Retina (tissue), 1 donor: ENCODE results near the gene CEMIP.

Source experiments
- DNase-seq: peaks from one replicate; pipeline ENCODE4 v3.0.0-alpha.2; 2016

Gene CEMIP

GRCh38 chr15:80893777-80894176 lies 114.6 kb downstream of the CEMIP start:
- DNase-seq, result no peak

- no peak for DNase-seq
Measured at GRCh38 chr15:80895091-80895490, 115.9 kb downstream of the CEMIP start.

DNA sequence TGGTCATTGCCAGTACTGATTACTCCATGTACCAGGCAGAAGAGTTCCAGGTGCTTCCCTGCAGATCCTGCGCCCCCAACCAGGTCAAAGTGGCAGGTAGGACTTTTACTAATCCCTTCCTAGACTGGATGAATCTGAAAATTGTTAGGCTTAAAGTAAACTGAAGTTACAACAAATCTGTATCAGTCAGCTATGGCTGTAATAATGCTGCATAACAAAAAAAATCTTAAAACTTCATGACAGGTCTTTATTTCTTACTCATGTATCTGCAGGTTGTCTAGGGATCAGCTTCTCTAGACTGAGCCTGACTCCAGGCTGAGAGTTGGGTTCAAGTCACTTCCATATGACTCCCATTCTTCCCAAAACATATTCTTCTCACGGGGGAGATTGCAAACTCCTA lies 116.8 kb downstream of the CEMIP start:
- DNase-seq, result no peak

DNA sequence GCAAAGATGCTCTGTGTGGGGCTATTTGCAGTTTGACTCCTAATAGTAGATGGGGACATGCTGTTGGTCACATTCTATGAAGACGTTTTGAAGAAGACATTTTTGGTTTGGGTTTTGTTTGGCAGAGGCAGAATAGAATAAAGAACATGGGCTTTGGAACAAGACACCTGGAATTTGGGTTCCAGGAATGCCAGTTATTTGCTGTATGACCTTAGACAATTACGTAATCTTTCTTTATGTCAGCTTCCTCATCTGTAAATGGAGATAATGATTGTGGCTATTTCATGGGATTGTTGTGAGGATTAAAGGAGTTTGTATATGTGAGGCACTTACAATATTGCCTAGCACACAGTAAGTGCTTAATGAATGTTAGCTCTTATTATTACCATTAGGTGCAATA lies 118.9 kb downstream of the CEMIP start:
- DNase-seq, result no peak

DNA sequence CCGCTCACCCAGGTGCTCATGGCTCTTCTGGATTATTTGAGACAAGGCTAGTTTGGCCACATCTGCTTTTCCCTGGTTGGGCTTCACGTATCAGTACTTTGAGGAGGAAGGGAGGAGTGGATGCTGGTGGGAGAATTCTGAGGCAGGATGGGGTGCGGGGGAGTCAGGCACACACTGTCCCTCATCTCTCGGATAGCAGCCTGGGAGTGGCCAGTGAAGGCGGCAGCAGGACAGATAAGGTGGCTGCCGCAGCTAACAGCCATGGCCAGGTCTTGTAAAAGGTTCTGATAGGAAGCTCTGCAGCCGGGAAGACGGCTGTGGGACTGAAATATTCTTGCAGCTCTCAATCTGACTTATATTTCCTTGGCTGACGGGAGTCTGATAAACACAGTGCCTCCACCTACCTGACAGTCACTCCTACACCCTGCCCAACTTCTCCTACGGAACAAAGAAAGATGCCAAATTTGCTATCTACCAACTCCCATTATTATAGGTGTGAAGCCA lies 123.2 kb downstream of the CEMIP start:
- no peak for DNase-seq

DNA sequence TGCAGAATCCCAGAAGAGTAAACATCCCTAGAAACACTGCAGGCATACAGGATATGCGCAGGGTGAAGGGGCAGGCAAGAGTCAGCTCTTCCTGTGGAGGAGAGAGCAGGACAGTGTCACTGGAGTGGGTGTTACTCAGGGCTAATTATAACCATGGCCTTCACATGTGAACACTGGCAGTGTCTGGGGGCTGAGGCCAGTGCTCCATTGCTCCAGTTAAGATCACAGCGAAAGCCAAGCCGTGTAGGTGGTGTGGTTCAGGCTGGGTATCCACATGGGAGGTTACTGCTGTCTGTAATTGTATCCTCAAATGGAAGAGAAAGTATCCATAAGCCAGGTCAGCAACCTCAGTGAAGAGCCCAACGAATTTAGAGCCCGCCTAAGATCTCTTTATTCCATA lies 125.8 kb downstream of the CEMIP start:
- DNase-seq, result no peak

- DNase-seq, result no peak
Measured at GRCh38 chr15:80906159-80906766, 127.1 kb downstream of the CEMIP start.

GRCh38 chr15:80911821-80912220 lies 132.7 kb downstream of the CEMIP start:
- no peak for DNase-seq

DNA sequence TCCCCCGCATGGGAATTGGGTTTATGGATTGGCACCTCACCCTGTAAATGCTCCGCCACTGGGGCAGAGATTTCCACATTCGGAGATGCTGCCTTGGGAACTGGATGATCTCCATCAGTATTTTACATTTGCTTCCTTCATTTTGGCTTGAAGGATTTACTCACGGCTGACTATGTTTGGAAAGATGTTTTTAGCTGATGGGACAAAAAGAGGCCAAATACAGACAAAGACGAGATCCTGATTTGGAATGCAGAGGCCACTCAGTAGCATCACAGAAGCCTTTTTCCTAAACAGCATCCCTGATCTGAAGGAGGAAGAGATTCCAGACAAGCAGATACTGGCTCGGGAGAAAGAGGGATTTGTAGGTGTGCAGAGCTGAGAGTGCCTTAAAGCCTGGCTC lies 133.5 kb downstream of the CEMIP start:
- no peak for DNase-seq

DNA sequence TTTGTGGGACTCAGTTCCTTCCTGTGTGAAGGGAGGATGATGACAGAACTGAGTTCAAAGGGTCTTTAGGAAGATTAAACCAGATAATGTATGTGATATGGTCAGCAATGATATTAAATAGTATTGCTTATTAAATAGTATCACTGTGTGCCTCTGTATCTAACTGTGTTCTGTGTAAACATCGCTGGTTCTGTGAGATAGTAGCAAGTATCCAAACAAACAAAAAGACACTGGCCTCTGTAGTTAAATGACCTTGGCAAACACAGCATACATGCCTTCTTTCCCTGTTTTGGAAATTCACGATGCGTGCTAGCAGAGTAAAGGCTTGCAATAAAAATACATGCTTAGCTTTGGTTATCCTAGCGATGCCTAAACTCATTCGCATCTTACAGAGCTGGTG lies 134.4 kb downstream of the CEMIP start:
- DNase-seq, result no peak

DNA sequence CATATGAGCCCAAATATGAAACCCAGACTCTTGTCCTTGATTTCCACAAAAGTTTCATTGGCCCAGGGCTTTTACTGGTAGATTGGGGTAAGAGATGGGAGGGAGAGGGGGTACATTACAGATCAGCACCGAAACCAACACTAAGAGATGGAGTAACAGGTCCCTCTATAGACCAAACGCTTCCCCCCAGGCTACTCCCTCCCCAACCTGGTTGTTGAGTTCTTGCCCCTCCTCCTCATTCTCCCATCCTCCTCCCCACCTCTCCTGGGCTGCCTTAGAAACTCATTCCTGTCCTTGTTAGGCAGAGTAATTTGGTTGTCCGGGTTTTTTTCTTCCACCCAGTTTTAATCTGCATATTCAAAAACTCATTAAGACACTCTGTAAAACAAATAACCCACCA lies 136.3 kb downstream of the CEMIP start:
- no peak for DNase-seq

GRCh38 chr15:80916056-80916455 lies 136.9 kb downstream of the CEMIP start:
- no peak for DNase-seq

GRCh38 chr15:80918196-80918783 lies 139.1 kb downstream of the CEMIP start:
- DNase-seq, result no peak

GRCh38 chr15:80920271-80920699 lies 141.1 kb downstream of the CEMIP start:
- DNase-seq, result no peak

- no peak for DNase-seq
Measured at GRCh38 chr15:80921736-80922410, 142.7 kb downstream of the CEMIP start.

DNA sequence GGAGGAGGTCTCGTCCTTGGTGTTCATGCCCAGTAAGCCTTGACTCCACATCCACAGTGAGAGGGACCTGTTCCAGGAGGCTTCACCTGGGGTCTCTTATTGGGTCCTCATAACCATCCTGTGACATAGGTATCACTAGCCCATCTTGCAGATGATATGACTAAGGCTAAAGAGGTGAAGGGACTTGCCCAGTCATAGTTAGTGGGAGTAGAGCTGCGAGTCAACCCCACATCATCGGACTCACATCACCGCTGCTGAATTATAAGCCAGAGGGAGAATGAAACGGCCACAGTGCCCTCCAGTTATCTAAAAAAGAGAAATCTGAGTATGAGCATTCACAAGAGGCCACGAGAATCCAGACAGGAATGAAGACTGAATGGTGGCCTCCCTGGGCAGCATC lies 144.5 kb downstream of the CEMIP start:
- no peak for DNase-seq

GRCh38 chr15:80924278-80924677 lies 145.1 kb downstream of the CEMIP start:
- no peak for DNase-seq

DNA sequence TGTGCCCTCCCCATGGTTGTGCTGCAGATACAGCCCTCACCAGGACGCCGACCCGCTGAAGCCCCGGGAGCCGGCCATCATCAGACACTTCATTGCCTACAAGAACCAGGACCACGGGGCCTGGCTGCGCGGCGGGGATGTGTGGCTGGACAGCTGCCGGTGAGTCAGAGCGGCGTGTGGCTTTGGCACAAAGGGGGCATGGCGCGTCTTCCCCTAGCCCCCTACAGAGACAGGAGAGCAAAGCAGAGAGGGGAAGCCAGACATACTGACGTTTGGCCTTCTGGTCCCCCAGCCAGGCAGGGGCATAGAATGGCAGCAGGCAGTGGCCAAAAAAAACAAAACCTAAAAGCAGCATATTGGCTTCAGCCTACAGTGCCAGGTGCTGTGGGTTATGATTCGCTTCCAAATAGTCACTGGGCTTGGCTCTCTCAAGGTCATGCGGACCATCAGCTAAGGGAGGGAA lies 146.5 kb downstream of the CEMIP start:
- DNase-seq, result no peak

- no peak for DNase-seq
Measured at GRCh38 chr15:80926126-80926525, 147.0 kb downstream of the CEMIP start.

DNA sequence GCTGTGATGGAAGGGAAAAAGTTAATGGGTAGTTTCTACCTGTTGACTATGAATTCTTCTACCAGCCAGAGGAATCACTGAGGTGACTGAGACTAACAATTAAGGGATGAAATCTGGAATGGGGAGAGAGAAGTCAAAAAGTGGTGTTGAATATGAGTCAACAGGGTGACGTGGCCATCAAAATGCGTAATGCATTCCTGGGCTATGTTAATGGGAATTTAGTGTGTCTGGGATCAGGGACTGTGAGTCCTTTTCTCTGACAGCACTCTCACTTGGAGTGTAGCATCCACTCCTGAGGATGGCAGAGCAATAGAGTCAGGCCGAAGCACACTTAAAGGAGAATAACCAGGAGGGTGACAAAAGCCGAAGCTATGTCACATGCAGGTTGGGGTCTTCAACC lies 150.1 kb downstream of the CEMIP start:
- no peak for DNase-seq

DNA sequence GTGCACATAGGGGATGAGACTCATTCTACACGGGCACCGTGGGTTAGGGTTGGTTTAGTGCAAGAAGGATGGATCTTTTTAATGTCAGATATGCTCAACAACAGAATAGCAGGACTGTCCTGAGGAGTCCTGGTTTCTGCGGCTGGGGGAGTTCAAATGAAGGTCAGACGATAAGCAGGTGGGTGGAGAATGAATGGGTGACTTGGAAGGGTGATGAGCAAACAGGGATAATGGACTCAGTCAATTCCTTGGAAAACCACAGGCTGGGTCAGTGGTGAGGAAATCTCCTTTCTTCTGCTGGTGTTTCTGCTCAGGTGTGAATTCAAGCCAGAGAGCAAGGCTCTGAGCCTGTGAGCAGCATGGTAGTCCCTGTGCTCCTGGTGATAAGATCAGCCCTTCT lies 150.5 kb downstream of the CEMIP start:
- no peak for DNase-seq

GRCh38 chr15:80931191-80931590 lies 152.0 kb downstream of the CEMIP start:
- no peak for DNase-seq

DNA sequence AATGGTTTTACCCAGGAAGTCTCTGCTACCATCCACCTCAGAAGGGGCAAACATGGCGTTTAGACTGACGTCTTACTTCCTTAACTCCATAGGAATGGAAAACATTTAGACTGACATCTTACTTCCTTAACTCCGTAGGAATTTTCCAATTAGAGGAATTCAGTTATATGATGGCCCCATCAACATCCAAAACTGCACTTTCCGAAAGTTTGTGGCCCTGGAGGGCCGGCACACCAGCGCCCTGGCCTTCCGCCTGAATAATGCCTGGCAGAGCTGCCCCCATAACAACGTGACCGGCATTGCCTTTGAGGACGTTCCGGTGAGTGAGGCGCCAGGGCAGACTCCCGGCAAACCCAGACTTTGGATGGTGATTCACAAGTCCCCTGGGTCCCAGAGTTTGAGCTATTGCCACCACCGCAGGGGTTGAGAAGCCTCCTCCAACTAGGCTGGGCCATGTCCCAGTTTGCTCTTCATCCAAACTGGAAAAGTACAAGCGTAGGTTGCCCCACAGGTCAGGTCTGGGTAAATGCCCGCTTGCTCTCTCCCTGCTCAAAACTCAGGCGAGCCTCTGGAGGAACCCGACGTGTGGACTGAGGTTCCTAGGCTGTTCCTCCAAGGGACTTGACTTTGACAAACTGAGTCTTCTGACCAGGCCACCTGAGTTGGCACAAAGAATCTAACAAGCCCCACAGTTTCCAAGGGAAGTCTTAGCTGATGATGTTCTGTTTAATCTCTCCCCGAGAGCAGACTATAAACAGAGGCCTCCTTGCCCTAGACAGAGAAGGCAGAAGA lies 152.7 kb downstream of the CEMIP start:
- no peak for DNase-seq

- DNase-seq, result no peak
Measured at GRCh38 chr15:80932513-80932815, 153.3 kb downstream of the CEMIP start.
